Left lobe of liver (tissue), 2 donors: Measurements from ENCODE around the gene RETSAT. TPM values are rescaled to one million over a fixed set of nuclear protein-coding genes. Genes with fewer than 3 reads are reported as not detected.
"Not testable (repeated sequence)": the region's sequence is repeated elsewhere in the genome, so short reads cannot be mapped to it uniquely, and the experiment has no call there.

Experiments
- ATAC-seq: fragments of 200-7000 bp; cut with Tn5 transposase; one replicate; pipeline ENCODE4 v1.9.1; 2020; ENCODE audit warnings: mild to moderate bottlenecking, moderate library complexity
- DNase-seq: peaks from one replicate; pipeline ENCODE4 v3.0.0-alpha.2; 2020; ENCODE audit warnings: low spot score
- total RNA-seq: library from RNA; stranded (reverse); gene quantifications from one replicate; pipeline ENCODE4 v1.2.1, GENCODE V29; 2021
- donor health status: DM: no; HTN: no; CAD: no; lungs with moderate emphysema.
- donor health status: DM: no; HTN: yes; CAD: no.

The RETSAT gene
- total RNA-seq: 113 TPM

GRCh38 chr2:85354286-85355072 is at the start of gene RETSAT, which contains the start of gene ELMOD3:
TSS of gene RETSAT (minus strand) at chr2:85354528. CDS start at chr2:85354507, 21 bp downstream.
TSS of gene ELMOD3 (plus strand) at chr2:85354769. CDS start at chr2:85357199, 2,430 bp downstream.
- peak; percentile 98 for DNase-seq
- ATAC-seq: peak; percentile 95

- DNase-seq (no peak), ATAC-seq (no peak)
These were observed 47.5 kb upstream of the RETSAT start for GRCh38 chr2:85401844-85402243.

- ATAC-seq (no peak), DNase-seq (no peak)
These were observed 47.1 kb upstream of the RETSAT start for GRCh38 chr2:85401464-85401805.

- DNase-seq: no peak
- ATAC-seq: no peak
These were observed 46.5 kb upstream of the RETSAT start for GRCh38 chr2:85400541-85401463.

GRCh38 chr2:85400023-85400422 is 45.7 kb upstream of the RETSAT start:
- DNase-seq (no peak), ATAC-seq (no peak)

- DNase-seq (no peak), ATAC-seq (no peak)
These were observed 44.8 kb upstream of the RETSAT start for GRCh38 chr2:85399183-85399455.

GRCh38 chr2:85398426-85399182 is 44.3 kb upstream of the RETSAT start:
- ATAC-seq (no peak), DNase-seq (no peak)

GRCh38 chr2:85397925-85398331 is 43.6 kb upstream of the RETSAT start:
- DNase-seq (no peak), ATAC-seq (peak; percentile 44)

- no peak for DNase-seq
- ATAC-seq: no peak
These were observed 42.5 kb upstream of the RETSAT start for GRCh38 chr2:85396531-85397470.

GRCh38 chr2:85395912-85396475 is 41.7 kb upstream of the RETSAT start:
- DNase-seq (no peak), ATAC-seq (no peak)

GRCh38 chr2:85394976-85395375 is 40.6 kb upstream of the RETSAT start:
- DNase-seq (no peak), ATAC-seq (no peak)

GRCh38 chr2:85394261-85394681 is 39.9 kb upstream of the RETSAT start:
- ATAC-seq (peak; percentile 79), DNase-seq (no peak)

GRCh38 chr2:85393836-85394235 is 39.5 kb upstream of the RETSAT start:
- DNase-seq (no peak), ATAC-seq (peak; percentile 15)

GRCh38 chr2:85390941-85391669 is 36.8 kb upstream of the RETSAT start:
- DNase-seq: no peak
- ATAC-seq: peak; percentile 69

GRCh38 chr2:85388878-85389538 is 34.7 kb upstream of the RETSAT start:
- no peak for ATAC-seq
- DNase-seq: no peak

- DNase-seq: no peak
- ATAC-seq: peak; percentile 52
These were observed 33.4 kb upstream of the RETSAT start for GRCh38 chr2:85387754-85388153.

- no peak for DNase-seq
- ATAC-seq: no peak
These were observed 31.4 kb upstream of the RETSAT start for GRCh38 chr2:85385746-85386145.

- no peak for ATAC-seq
- DNase-seq: no peak
These were observed 29.5 kb upstream of the RETSAT start for GRCh38 chr2:85383850-85384249.

GRCh38 chr2:85383151-85383550 is 28.8 kb upstream of the RETSAT start:
- peak; percentile 14 for ATAC-seq
- DNase-seq: not testable (repeated sequence)
